HG02938 (cell line): Measurements from ENCODE around the gene ARHGAP45.

ENCODE experiments used
- ATAC-seq: cut with Tn5 transposase; IDR thresholded peaks from one replicate; pipeline ENCODE4 v1.9.1; 2021; ENCODE audit warnings: mild to moderate bottlenecking, moderate library complexity; ENCODE audit not compliant: unreplicated experiment

Gene ARHGAP45

DNA sequence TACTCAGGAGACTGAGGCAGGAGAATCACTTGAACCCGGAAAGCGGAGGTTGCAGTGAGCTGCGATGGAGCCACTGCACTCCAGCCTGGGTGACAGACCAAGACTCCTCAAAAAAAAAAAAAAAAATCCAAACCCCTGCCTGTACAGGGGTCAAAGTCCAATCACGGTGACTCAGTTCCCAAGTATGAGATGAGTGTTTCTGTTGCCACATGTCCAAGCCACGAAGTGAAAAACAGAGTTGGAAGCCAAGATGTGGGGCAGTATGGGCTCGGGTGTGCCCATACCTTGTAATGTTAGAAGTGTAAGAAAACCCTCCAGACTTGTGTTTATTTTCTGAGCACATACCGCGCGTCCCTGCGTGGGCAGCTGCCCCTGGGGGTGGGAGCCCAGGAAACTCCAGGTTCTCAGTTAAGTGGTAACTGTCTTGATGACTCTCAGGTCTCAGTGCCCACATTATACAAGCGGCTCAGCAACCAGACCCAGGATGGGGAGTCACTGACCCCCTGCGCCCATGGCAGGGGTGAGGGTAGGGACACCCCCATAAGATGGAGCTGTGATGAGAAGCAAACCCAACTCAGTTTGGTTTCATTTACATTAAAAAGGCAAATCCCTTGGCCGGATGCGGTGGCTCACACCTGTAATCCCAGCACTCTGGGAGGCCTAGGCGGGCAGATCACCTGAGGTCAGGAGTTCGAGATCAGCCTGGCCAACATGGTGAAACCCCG lies 35.6 kb downstream of the ARHGAP45 start:
- no peak for ATAC-seq

DNA sequence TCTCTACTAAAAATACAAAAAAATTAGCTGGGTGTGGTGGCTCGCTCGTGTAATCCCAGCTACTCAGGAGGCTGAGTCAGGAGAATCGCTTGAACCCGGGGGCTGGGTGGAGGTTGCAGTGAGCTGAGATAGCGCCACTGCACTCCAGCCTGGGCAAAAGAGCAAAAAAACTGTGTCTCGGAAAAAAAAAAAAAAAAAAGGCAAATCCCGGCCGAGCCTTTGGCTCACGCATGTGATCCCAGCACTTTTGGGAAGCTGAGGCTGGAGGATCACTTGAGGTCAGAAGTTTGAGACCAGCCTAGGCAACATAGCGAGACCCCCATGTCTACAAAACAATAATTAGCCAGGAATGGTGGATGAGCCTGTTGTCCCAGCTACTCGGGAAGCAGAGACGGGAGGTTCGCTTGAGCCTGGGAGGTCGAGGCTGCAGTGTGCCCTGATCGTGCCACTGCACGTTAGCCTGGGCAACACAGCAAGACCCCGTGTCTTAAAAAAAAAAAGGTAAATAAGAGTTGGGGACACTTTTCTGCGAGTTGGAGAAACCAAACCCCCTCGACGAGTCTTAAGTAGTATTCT lies 36.3 kb downstream of the ARHGAP45 start:
- ATAC-seq, result no peak

DNA sequence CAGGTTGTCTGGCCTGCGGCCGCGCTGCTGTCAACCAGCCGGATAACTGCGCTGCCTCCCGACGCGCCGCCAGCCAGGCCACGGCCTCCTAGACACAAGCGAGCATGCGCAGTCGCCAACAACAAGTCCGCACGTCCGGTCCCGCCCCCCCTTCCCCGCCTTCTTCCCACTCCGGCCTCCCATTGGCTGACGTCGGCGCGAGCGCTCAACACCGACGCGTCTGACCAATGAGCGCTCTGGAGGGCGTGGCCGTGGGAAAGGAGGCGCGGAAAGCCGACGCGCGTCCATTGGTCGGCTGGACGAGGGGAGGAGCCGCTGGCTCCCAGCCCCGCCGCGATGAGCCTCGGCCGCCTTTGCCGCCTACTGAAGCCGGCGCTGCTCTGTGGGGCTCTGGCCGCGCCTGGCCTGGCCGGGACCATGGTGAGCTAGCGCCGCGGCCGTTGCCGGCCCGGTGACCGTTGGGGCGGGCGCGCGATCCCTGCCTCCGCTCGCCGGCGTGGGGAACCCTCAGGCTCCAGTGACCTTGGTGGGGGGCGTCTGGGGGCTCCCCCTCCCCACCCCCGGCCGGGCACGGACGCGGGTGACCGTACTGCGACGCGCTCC lies 36.8 kb downstream of the ARHGAP45 start, which contains the start of gene GPX4:
Gene GPX4, plus strand, starts transcription at position 287 of the 603 bp plus-strand sequence. Its CDS starts 50 bp downstream, at position 337.
- peak; percentile 67 for ATAC-seq

DNA sequence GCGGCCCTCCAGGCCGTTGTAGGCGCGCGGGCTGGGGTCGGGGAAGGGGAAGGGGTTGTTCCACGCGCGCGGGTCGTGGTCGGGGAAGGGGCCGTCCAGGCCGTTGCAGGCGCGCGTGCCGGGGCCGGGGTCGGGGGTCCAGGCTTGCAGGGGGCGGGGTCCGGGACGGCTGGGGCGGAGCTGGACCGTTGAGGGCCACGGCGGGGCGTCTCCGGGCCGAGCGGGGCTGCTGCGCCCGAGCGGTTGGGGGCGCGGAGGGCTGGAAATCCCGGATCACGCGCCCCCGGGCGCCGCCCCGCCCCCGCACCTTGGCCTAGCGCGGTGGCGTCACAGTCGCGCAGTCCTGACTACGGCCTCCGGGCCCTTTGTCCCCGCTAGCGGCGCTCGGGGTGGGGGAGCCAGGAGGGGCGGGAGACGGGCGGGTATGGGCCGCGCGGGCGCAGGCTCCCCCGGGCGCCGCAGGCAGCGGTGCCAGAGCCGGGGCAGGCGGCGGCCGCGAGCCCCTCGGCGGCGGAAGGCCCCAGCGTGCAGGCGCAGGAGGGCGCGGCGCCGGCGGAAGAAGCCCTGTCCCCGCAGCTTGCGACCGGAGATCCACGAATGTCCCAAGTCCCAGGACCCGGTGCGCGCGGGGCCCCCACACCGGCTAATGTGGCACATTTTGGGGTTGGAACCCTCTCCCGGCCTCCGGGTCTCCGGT lies 37.5 kb downstream of the ARHGAP45 start:
- ATAC-seq, result no peak

DNA sequence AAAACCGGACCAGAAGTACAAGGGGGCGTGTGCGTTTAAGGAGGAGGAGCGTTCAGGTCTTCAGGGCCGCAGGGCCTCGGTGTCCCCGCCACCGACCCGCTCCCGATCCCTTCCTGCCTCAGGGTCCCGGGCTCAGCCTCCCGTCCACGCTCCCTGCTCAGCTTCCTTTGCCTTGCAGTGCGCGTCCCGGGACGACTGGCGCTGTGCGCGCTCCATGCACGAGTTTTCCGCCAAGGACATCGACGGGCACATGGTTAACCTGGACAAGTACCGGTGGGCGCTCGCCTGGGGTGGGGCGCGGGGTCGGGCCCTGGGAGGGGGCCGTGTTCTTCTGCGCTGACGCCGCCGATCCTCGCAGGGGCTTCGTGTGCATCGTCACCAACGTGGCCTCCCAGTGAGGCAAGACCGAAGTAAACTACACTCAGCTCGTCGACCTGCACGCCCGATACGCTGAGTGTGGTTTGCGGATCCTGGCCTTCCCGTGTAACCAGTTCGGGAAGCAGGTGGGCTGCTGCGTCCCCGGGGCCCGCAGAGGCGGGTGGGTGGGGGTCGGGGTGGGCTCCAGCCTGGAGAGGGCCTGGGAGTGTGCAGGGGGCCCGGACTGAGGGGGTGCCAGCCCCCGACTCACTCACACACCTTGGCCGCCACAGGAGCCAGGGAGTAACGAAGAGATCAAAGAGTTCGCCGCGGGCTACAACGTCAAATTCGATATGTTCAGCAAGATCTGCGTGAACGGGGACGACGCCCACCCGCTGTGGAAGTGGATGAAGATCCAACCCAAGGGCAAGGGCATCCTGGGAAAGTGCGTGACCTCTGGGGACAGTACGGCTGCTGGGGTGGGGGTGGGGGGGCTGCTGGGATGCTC lies 38.3 kb downstream of the ARHGAP45 start:
- no peak for ATAC-seq

DNA sequence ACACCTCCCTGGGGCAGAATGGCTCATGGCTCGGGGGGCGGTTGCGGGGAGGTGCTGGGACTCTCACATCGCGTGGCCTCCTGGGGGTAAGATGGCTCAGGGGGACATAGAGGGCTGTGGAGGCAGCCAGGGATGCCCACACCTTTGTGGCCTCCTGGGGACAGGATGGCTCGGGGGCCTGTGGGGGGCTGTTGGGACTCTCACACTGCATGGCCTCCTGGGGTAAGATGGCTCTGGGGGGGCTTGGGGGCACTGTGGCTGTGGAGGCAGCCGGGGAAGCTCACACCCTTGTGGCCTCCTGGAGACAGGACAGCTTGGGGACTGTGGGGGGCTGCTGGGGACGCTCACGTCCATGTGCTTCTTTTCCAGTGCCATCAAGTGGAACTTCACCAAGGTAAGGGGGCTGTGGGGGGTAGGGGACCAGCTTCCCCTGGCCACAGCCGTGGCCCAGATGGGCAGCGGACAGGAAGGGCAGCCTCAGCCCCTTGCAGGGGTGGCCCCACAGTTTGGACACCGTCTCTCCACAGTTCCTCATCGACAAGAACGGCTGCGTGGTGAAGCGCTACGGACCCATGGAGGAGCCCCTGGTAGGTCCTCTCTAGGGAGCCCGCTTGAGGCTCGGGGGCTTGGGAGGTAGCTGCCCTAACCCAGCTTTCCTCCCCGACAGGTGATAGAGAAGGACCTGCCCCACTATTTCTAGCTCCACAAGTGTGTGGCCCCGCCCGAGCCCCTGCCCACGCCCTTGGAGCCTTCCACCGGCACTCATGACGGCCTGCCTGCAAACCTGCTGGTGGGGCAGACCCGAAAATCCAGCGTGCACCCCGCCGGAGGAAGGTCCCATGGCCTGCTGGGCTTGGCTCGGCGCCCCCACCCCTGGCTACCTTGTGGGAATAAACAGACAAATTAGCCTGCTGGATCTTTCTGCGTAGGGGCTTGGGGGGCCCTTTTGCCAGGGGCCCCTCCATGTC lies 39.2 kb downstream of the ARHGAP45 start:
- no peak for ATAC-seq

DNA sequence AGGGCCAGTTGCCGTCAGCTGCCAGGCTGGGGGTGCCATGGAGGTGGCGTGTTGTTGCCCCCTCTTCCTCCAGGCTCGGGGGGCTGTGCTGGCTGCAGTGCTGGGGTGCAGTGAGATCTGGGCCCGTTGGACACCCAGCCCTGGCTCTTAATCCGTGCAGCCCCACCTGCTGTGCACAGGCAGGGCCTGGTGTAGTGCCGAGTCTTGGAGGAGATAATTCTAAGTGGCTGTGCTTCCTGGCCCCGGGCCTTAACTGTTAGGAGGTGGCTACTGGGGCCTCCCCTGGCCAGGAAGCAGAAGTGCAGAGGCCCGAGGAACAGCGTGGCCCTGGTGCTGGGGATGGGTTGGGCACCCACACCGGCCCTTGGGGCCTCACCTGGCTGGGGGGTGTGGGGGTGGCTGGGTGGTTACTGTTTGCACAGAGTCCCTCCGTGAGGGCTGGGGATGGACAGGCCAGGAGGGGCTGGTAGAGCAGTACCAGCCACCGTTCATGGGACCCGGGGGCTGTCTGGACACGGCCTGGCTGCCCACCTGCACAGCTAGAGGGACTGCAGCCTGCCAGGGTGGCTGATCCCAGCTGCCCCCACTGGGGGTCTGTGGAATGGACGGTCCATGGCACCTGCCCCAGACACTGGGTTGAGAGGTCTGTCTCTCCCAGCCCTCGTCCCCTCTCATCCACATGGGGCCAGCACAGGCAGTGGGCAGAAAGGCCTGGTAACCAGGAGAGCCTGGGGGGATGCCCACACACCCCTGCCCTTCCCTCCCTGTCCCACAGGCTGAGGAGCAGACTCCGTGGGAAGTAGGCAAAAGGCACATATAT lies 40.1 kb downstream of the ARHGAP45 start:
- ATAC-seq, result no peak

DNA sequence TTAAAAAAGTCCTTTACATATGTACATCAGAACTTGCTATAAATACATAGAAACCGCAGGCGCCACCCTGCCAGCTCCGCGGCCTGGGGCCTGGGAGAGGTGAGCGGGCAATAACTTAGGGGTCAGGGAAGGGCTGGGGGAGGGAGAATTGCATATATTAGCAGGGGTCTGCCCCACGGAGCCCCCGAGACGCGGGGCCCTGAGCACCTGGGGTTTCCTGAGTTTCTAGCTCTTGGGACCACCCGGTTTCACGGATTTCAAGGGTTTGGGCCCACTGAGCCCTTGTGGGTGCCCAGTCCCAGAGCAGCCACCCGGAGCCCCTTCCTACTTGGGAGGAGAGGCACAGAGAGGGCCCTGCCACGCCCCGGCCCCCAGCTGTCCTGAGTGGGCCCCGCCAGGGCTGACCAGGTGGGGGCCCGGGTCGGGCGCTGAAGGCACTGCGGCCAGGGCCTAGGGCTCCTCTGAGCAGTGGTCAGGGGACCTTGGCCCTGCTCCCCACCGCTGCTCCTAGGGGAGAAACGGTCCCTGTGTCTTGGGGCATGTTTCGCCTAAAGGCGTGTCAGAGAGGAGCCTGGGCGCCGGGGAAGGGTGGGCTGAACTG lies 40.8 kb downstream of the ARHGAP45 start:
- ATAC-seq, result no peak

DNA sequence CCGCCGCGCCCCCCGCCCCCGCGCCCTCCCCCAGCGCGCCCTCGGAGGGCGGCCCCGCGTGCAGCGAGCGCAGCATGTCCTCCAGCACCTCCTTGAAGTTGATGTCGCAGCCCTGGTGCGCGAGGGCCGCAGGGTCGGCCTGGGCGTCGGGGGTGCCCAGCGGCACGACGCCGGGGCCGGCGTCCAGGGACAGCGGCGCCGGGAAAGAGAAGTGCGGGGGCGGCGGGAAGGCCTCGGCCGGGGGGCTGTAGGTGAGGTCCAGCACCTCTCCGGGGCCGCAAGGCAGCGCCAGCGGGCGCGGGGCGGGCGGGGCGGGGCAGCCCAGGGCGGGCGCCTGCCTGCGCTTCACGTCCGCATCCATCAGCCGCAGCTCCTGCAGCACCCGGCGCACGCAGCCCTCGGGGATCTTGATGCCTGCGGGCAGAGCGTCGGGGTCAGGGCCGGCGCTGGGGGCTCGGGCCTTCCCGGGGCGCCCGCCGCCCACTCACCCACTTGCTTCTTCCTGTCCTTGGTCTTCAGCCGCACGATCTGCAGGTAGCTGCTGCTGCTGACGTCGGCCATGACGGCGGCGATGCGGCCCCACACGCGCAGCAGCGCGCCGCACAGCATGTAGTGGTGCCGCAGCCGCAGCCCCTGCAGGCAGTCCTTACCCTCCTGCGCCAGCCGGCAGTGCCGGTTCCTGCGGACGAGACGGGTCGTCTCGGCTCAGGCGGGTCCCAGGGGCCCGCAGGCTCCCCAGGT lies 41.5 kb downstream of the ARHGAP45 start:
- ATAC-seq, result no peak

DNA sequence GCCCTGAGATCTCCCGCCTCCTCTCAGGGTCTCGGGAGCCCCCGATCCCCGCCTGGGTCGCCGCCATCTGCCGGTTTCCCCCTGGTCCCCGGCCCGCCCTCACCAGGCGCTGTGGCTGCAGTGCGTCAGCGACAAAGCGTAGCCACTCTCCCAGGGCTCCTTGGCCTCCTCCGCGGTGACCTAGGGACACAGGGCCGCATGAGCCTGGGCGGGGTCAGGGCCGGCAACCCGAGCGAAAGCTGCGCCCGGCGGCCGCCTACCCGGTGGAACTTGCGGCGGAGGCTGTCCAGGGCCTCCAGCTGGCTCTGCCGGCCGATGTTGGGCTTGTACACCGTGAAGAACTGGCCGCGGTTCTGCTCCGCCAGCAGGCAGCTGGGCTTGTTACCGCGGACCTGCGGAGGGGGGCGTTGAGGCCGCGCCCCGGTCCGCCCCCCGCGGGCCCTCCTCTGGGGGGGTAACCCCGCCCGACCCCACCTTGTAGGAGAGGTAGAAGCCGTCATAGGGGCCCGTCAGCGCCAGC lies 42.1 kb downstream of the ARHGAP45 start:
- ATAC-seq, result no peak

DNA sequence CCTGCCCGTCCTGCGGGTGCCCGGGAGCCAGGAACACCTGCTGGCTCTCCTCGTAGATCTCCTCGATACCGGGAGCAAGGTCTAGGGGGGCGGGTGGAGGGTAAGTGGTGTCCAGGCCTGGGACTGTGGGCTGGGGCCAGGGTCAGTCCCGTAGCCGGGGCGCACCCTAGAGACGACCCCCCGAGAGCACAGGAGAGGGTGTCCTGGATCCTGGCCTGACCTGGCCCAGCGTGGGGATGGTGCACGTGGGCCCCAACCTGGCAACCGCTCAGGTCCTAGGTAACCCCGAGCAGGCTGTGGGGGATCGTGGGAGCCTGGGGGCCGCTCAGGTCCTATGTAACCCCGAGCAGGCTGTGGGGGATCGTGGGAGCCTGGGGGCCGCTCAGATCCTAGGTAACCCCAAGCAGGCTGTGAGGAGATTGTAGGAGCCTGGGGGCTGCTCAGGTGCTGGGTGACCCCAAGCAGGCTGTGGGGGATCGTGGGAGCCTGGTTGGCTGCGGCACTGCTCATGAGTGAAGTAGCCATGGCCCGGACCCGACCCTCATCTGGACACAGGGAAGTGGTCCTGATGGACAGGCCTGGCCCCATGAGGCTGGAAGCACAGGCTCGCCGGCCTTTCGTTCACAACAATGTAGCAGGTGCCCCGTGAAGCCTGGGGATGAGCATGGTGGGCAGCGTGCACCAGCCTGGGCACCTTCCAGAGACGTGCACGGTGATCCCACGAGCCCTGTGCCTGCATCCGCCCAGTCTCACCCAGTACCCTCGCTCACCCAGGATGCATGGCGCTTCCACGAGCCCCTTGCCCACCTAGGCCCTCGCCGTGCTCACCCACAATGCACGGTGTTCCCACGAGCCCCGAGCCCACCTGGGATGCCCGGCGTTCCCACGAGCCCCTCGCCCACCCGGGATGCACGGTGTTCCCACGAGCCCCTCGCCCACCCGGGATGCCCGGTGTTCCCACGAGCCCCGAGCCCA lies 43.0 kb downstream of the ARHGAP45 start:
- ATAC-seq, result no peak

DNA sequence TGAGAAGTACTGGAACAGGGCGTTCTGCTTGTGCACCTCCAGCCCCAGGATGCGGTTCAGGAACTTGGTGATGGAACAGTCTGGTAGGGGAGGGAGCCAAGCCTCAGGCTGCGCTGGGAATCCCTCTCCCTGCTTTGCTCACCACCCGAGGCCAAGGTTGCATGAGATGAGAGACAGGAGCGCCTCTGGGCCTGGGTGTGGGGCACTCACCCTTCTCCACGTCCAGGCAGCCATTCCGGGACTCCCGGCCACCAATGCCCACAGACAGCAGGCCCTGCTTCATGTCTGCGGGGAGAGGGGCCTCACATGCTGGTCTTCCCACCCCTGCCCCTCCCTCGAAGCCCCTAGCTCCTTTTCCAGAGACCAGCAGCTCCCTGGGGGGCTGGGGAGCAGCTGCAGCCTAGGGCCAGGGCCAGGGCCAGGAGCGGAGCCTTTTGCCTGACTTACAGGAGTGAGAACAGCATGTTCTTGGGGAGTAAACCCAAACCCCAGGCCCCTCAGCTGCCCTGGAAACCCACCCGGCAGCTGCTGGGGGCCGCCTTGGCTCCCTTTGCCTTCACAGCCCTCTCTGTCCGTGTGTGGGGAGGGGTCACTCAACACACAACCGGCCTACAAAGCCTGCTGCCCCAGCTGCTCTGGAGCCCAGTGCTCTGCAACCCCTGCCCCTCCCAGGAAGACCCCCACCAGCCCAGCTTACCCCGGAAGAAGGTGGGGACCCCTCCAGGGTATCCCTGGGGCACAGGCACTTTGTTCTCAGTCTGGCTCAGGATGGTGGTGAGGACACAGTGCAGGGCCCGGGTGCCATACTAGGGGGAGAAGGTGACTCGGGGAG lies 44.1 kb downstream of the ARHGAP45 start:
- no peak for ATAC-seq

DNA sequence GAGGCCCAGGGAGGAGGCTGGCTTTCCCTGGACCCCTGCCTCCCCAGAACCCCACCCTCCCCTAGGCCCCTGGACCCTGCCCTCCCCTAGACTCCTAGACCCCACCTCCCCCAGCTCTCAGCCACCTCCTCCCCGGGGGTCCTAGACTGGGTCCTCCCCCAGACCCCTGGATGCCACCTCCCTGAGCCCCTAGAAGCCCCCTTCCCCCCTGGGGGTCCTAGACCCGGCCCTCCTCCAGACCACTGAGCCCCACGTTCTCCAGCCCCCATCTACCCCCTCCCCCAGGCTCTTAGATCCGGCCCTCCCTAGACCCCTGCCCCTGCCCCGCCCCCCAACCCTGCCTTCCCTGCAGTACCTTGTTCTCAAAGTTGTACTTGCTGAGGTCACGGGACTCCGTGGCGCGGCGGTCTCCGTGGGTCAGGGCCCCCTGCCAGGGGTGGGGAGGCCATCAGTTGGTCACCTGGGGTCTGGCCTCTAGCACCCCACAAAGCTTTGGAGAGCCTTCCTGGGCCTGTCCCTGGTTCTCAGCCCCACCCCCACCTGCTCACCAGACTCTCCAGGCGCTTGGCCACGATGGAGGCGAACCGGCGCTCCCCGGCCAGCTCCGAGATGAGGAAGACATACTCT lies 44.8 kb downstream of the ARHGAP45 start:
- no peak for ATAC-seq

DNA sequence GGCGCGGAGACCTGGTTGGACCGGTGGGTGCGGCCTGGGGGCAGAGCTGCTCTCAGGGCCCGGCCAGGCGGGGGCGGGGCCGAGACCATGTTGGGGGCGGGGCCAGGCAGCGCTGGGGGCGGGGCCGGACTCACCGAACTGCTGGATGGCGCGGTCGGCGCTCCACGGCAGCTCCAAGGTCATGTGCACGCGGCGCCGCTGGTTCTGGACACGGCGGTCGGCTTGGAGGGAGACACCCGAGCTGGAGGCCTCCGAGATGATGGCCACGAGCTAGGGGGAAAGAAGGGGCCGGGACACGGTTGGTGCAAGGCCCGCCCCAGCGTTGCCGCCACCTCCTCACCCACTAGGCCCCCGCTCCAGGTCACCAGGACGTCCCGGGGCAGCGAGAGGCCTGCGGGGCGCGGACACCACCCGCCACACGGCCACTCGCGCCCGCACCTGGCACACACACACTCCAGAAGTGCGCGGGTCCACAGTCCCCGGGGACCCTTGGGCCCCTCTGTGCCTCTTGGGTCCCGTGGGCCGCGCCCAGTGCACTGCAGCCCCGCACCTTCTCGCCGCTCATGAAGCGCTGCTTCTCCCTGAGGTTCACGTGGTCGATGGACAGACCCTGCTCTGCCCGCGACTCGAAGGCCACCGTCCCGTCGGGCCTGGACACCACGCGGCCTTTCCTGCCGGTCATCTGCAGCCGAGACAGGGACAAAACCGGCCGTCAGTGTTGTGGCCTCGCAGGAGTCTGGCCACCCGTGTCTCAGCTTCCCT lies 45.5 kb downstream of the ARHGAP45 start:
- ATAC-seq, result no peak
